ENCODE results near the gene LBHD2. TPM values are rescaled to one million over a fixed set of nuclear protein-coding genes. Genes with fewer than 3 reads are reported as not detected.

Gene LBHD2
- total and polyA plus RNA-seq, 2 of the 13 experiments (the other 11 are each of a cell fraction or from before 2014, with no cell fraction given): 0.67 to 1.00 TPM

DNA sequence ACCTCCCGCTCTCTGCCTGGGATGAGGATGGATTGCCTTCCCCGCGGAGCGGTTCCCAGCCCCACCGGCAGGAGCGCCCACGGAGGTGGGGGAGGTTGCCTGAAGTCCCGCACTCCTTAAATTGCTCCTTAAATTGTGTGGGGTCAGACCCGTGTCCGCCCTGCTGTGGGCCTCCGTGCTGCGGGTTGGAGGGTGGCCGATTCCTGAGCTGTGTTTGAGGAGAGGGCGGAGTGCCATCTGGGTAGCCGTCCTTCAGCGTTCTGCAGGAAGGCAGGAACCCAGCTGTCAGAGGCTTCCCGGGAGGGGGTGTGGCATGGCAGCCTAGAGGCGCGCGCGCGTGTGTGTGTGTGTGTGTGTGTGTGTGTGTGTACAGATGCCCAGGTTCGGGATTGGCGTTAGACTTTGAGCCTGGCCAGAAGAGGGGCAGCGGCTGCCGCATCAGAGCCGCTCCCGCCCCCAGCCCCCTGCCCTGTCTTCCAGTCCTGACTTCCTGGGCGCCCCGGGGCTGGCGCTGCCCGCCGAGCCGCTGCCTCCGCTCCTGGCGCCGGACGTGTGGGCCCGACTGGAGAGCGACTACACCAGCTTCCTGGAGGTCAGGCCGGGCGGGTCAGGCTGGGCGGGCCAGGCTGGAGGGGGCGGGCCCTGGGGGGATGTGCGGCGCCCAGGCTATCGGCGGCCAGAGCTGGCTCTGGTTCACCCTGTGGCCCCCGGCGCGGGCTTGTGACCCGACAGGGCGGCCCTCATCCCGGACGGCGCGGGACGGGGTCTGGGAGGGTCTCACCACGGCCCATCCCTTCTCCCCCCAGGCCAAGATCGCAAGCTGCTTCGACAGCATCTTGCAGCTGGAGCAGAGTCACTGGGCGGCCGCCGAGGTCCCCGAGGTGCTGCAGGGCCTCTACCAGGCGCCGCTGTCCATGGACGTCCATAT is 19.7 kb downstream of the LBHD2 start (continued):
- TF ChIP-seq ZNF646 (CRISPR knock-in tag; IDR thresholded peaks at IDR 0.05) (peak; percentile 99), ZC3H13 (CRISPR knock-in tag; IDR thresholded peaks at IDR 0.05) (peak; percentile 99), SNAI1 (CRISPR knock-in tag; IDR thresholded peaks at IDR 0.05; ENCODE audit: borderline replicate concordance) (0 out of 2 replicates have a peak, but pooled peaks have one; percentile 23), AHR (CRISPR knock-in tag; IDR thresholded peaks at IDR 0.05) (no peak), GFI1 (CRISPR knock-in tag; IDR thresholded peaks at IDR 0.05; ENCODE audit: borderline replicate concordance) (peak; percentile 57; the same call in 1 of the 2 replicates), ELF3 (CRISPR knock-in tag; IDR thresholded peaks at IDR 0.05) (peak; percentile 72), CSRNP1 (CRISPR knock-in tag; IDR thresholded peaks at IDR 0.05) (peak; percentile 64; the same call in 1 of the 2 replicates), DPF2 (CRISPR knock-in tag; IDR thresholded peaks at IDR 0.05; ENCODE audit: borderline replicate concordance, low read depth) (peak; percentile 31; the same call in 1 of the 2 replicates), ZBTB49 (CRISPR knock-in tag; IDR thresholded peaks at IDR 0.05; ENCODE audit: borderline replicate concordance) (no peak)
- TF ChIP-seq, protein P1, sequence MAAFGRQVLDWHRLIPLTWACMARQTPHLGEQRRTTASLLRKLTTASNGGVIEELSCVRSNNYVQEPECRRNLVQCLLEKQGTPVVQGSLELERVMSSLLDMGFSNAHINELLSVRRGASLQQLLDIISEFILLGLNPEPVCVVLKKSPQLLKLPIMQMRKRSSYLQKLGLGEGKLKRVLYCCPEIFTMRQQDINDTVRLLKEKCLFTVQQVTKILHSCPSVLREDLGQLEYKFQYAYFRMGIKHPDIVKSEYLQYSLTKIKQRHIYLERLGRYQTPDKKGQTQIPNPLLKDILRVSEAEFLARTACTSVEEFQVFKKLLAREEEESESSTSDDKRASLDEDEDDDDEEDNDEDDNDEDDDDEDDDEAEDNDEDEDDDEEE (CRISPR knock-in tag; IDR thresholded peaks at IDR 0.05): 0 out of 2 replicates have a peak, but pooled peaks have one; percentile 51
- TF ChIP-seq, protein P2, sequence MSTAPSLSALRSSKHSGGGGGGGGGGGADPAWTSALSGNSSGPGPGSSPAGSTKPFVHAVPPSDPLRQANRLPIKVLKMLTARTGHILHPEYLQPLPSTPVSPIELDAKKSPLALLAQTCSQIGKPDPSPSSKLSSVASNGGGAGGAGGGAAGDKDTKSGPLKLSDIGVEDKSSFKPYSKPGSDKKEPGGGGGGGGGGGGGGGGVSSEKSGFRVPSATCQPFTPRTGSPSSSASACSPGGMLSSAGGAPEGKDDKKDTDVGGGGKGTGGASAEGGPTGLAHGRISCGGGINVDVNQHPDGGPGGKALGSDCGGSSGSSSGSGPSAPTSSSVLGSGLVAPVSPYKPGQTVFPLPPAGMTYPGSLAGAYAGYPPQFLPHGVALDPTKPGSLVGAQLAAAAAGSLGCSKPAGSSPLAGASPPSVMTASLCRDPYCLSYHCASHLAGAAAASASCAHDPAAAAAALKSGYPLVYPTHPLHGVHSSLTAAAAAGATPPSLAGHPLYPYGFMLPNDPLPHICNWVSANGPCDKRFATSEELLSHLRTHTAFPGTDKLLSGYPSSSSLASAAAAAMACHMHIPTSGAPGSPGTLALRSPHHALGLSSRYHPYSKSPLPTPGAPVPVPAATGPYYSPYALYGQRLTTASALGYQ (CRISPR knock-in tag; IDR thresholded peaks at IDR 0.05): no peak
